Measurements from ENCODE around the gene APOL3. TPM values are rescaled to one million over a fixed set of nuclear protein-coding genes. Genes with fewer than 3 reads are reported as not detected.
"Not testable (repeated sequence)": the region's sequence is repeated elsewhere in the genome, so short reads cannot be mapped to it uniquely, and the experiment has no call there.

The APOL3 gene
- total RNA-seq, 1 donor from 2014 or later, result 1.7 TPM

- DNase-seq (ENCODE audit: low read depth), result no peak
These were observed 33.0 kb upstream of the APOL3 start for GRCh38 chr22:36193577-36193976.

- DNase-seq (ENCODE audit: low read depth), result no peak
These were observed 32.6 kb upstream of the APOL3 start for GRCh38 chr22:36193171-36193570.

- no peak for DNase-seq (ENCODE audit: low read depth)
These were observed 32.0 kb upstream of the APOL3 start for GRCh38 chr22:36192542-36192941.

GRCh38 chr22:36191106-36191836 is 30.7 kb upstream of the APOL3 start:
- peak; percentile 95 for DNase-seq (ENCODE audit: low read depth)

GRCh38 chr22:36187862-36188261 is 27.3 kb upstream of the APOL3 start:
- not testable (repeated sequence) for DNase-seq (ENCODE audit: low read depth)

- DNase-seq (ENCODE audit: low read depth), result no peak
These were observed 25.5 kb upstream of the APOL3 start for GRCh38 chr22:36185828-36186624.

- no peak for DNase-seq (ENCODE audit: low read depth)
These were observed 24.0 kb upstream of the APOL3 start for GRCh38 chr22:36184433-36185025.

- DNase-seq (ENCODE audit: low read depth), result peak; percentile 72
These were observed 22.9 kb upstream of the APOL3 start for GRCh38 chr22:36183446-36183845.

- peak; percentile 28 for DNase-seq (ENCODE audit: low read depth)
These were observed 22.3 kb upstream of the APOL3 start for GRCh38 chr22:36182857-36183256.

- DNase-seq (ENCODE audit: low read depth), result no peak
These were observed 21.5 kb upstream of the APOL3 start for GRCh38 chr22:36182056-36182455.

- DNase-seq (ENCODE audit: low read depth), result no peak
These were observed 20.4 kb upstream of the APOL3 start for GRCh38 chr22:36180928-36181327.

- peak; percentile 79 for DNase-seq (ENCODE audit: low read depth)
These were observed 19.7 kb upstream of the APOL3 start for GRCh38 chr22:36180038-36180880.

GRCh38 chr22:36177160-36177559 is 16.6 kb upstream of the APOL3 start:
- no peak for DNase-seq (ENCODE audit: low read depth)

GRCh38 chr22:36175892-36176291 is 15.3 kb upstream of the APOL3 start:
- no peak for DNase-seq (ENCODE audit: low read depth)

- no peak for DNase-seq (ENCODE audit: low read depth)
These were observed 11.4 kb upstream of the APOL3 start for GRCh38 chr22:36171941-36172340.

GRCh38 chr22:36166518-36167220 is 6.1 kb upstream of the APOL3 start:
- DNase-seq (ENCODE audit: low read depth), result no peak

- no peak for DNase-seq (ENCODE audit: low read depth)
These were observed 5.5 kb upstream of the APOL3 start for GRCh38 chr22:36166086-36166485.

- DNase-seq (ENCODE audit: low read depth), result no peak
These were observed 4.6 kb upstream of the APOL3 start for GRCh38 chr22:36165141-36165540.

- DNase-seq (ENCODE audit: low read depth), result no peak
These were observed 4.1 kb upstream of the APOL3 start for GRCh38 chr22:36164621-36165020.

- DNase-seq (ENCODE audit: low read depth), result no peak
These were observed 2.9 kb upstream of the APOL3 start for GRCh38 chr22:36163497-36163896.
